Stimulated activated CD4-positive, alpha-beta T cell treated with anti-CD3 and anti-CD28 coated beads, Interleukin-15, amount 100 ng/mL, for 24 hours (primary cell): ENCODE measurements around the gene PTPN9.
"Not testable (repeated sequence)": the region's sequence is repeated elsewhere in the genome, so short reads cannot be mapped to it uniquely, and the experiment has no call there.

ENCODE experiments used
- DNase-seq: peaks from one replicate; pipeline ENCODE4 v3.0.0-alpha.2; 2020

Gene PTPN9

DNA sequence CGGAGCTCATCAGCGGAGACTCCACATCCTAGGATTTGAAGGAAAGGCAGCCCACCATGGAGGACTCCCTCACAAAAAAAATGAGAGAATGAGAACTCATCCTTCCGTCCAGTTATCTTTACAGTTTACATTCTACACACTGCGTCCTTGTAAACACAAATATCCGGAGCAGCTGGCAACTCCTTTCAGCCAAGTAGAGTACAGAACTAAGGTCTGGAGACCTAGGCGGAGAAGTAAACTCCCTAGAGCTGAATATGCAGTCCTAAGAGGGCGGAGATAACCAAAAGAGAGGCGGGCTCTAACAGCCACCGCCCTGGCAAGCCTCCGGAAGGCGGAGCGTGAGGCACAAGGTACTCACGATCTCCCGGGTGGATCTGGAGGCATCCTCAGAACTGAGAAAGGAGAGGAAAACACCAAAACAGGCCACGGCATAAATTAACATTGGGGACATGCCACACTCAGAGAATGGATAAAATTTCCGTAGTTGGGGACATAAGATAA, 126.7 kb downstream of the PTPN9 start:
- peak; percentile 87 for DNase-seq

DNA sequence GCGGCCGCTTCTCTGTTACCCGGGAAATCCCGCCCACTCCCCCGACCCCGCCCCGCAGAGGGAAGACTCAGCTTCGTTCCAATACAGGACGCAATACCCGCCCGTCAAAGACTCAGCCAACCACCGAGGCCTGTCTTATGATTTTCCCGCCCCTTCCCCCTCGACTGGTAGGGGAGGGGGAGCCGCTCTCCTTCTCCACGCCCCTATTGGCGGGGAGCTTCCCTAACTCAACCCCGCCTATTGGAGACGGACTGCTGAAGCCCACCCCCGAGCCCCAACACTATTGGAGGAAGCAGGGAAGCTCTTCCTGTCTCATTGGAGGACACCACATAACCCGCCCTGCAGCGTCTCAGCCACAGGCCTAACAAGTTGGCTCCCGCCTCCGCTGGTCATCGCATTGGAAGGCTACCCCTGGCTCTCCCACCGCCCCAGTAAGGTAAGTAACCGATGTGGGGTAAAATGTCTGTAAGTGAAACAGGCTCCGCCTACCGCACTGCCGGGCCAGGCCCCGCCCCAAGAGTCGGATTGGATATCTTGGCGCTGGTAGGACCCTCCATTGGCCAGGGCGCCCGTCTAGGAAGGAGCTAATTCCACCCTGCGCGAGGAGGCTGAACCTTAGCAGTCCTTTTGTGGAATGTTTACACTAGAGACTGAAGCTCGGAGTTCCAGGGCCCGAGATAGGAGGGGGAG, 127.3 kb downstream of the PTPN9 start, which contains the start of gene SIN3A:
Gene SIN3A (minus strand): TSS at position 17 of the 690 bp plus-strand sequence. CDS start 21,315 bp downstream, outside the sequence.
- DNase-seq = peak; percentile 100

DNA sequence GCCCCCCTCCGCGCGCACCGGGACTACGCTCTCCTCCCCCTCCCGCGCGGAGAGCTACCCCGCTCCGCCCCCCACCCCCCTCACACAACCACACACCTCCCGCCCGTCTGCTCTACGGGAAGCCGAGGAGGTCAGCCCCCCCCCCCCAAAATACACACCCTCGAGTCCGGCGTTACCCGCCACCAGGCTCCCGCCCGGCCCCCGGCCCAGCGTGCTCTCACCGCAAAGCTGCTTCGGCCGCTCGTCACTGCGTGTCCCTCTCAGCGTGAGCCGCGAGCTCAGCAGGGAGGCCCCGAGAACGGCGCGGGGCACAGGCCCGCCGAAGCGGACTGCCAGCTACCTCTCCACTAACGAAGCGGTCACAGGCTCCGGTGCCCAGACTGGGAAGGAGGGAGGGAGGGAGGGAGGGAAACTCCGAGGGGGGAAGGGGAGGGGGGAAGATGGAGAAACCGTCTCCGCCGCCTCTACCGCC, 127.9 kb downstream of the PTPN9 start:
- no peak for DNase-seq

DNA sequence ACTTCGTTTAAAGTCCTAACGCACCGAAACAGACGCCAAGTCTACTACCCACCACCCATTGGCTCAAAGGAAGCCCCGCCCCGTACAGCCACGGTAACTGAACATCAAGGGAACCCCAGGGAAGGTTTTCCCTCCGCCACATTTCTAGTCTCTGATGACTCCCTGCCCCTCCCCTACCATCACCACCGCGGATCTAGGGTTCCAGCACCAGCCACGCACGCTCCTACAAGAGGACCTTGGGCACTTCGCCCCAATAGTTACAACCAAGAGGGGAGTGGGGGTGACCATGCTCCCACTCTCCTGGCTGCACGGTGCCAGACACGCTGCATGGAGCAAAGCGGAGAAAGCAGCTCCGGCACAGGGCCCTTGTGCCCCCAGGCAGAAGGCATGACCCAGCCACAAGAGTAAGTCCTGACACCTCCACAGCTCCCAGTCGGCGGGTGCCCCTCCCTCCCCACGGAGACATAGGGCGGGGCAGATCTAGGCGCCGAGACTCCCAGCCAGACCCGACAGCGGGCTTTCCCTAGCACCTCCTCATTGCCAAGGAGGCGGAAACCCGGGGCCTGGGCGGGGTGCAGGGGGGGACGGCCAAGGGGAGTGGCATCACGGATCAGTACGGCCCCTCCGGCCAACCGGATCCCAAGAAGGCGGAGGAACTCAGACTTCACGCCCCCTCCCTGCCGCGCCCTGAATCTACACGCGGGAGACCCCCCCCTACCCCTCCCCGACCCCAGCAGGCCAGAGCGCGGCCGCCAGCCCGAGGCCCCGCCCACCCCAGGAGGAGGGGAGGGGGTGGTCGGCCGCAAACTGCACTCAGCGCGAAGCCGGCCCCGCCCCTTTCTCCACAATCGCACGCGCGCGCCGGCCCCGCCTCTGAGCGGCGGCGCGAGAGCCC, 128.6 kb downstream of the PTPN9 start:
- DNase-seq = peak; percentile 98

DNA sequence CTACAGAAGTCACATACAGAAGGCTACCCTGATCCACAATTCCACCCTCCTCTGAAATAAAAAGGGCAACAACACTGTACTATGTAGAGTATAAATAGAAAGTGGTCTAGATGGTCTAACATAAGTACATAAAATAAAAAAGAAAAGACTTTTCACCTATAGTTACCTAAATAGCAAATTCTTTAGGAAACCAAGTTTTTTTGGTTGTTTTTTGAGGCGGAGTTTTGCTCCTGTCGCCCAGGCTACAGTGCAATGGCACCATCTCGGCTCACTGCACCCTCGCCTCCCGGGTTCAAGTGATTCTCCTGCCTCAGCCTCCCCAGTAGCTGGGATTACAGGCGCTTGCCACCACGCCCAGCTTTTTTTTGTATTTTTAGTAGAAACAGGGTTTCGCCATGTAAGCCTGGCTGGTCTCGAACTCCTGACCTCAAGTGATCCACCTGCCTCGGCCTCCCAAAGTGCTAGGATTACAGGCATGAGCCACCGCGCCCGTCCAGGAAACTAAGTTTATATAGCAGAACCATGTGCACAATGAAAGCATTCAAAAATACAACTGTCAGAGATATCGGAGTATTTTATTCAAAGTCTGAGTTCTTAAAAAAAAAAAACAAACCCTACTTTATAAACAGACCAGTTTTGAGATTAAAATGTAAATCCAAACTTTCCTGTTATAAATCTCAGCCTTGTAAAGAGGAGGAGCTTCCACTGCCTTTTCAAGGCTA, 129.4 kb downstream of the PTPN9 start:
- DNase-seq = no peak

DNA sequence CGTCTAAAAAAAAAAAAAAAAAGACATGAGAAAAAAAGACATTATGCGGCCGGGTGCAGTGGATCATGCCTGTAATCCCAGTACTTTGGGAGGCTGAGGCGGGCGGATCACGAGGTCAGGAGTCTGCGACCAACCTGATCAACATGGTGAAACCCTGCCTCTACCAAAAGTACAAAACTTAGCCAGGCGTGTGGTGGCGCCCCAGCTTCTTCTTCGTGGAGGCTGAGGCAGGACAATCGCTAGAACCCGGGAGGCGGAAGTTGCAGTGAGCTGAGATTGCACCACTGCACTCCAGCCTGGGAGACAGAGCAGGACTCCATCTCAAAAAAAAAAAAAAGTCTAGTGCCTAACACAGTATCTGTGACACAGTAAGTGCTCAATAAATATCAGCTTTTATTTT, 130.9 kb downstream of the PTPN9 start:
- not testable (repeated sequence) for DNase-seq

DNA sequence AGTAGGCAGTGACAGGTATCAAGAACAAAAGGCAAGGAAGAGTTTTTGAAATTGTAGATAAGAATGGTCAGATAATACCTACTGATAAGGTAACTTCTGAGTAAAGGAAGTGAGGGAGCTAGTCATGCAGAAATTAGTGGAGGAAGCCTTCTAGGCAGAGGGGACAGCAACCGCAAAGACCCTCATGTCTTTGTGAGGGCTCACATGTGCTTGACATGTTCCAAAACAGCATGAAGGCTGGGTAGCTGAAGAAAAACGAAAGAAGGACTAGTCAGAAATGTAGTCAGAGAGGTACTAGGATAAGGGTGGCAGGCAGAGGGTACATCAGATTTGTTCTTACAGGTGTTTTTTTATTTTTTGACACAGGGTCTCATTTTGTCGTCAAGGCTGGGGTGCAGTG, 133.0 kb downstream of the PTPN9 start:
- peak; percentile 18 for DNase-seq

DNA sequence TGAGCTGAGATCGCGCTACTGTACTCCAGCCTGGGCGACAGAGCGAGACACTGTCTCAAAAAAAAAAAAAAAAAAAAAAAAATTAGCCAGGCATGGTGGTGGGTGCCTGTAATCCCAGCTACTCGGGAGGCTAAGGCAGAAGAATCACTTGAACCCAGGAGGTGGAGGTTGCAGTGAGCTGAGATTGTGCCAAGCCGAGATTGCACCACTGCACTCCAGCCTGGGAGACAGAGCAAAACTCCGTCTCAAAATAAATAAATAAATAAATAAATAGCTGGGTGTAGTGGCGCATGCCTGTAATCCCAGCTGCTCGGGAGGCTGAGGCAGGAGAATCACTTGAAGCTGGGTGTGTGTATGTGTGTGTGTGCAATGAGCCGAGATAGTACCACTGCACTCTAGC, 133.8 kb downstream of the PTPN9 start:
- DNase-seq = not testable (repeated sequence)

DNA sequence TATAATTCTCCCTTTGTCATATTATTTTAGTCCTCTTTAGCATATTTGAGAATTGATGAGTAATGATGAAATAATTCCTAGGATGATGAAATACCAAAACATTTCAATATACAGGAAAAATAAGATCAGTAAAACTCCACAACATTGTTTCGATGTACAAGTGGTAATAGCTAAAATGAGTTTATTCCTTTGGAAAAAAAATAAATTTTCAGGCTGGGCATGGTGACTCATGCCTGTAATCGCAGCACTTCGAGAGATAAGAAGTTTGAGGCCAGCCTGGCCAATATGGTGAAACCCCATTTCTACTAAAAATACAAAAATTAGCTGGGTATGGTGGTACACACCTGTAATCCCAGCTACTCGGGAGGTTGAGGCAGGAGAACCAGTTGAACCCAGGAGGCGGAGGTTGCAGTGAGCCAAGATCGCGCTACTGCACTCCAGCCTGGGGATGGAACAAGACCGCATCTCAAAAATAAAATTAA, 135.1 kb downstream of the PTPN9 start:
- DNase-seq = peak; percentile 12

DNA sequence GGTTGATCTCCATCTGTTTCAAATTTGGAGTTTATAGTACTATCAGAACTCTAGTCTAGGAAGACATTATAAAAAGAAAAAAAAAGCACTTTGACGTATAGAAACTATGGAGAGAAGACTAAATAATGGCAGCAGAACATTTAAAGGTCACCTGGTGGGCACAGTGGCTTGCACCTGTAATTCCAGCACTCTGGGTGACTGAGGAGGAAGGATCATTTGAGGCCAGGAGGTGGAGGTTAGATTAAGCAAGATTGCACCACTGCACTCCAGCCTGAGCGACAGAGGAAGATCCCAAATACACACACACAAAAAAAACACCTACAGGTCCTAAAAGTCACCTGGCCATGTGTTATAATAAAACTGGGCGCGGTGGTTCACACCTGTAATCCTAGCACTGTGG, 141.4 kb downstream of the PTPN9 start:
- DNase-seq = no peak

DNA sequence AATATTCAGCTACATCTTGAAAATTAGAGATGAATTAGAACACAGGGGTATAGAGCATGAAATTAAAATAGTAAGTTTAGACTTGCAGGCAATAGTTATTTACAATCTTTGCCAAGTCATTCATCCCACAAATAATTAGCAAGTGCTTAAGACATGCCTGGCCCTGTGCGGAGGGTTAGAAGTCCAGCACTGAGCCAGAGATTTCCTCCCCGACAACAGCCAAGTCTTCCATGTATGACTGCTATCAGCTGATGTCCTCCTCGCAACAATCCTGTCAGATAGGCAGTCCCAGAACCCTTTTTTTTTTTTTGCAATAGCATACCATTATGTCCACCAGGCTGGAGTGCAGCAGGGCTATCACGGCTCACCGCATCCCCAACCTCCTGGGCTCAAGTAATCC, 142.2 kb downstream of the PTPN9 start:
- DNase-seq = no peak

DNA sequence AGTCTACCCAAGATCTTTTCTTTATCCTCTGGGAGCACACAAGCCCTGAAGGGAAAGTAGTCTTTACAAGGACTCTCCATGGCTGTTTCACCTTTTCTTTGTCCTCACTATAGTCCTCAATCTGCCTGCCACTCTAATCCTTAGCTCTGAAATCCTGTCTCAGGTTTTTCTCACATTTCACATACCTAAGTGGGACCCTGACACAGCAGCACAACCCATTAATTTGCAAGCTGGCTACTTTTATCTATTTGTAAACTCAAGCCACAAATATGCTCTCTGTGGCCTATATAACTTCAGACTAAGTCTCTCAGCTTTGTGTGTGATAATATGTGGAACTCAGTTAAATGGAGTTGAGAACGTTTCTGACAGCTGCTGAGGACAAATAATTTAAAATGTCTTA, 147.4 kb downstream of the PTPN9 start:
- DNase-seq = no peak

DNA sequence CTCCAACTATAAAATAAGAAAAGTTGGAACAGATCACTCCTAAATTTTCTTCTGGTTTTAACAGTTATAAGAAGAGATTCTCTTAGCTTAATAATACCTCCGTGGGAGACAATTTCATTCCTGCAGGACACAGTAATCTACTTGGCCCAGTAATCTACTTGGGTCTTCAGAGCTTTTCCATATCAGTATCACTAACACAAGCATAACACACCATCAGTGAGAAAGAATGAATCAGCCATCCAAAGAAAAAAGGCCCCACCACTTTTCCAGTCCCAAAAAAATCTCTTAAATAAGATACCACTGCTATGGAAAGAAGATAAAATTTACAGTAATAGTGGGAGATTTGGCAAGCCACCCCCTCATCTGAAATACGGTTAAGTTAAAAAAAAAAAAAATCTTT, 147.8 kb downstream of the PTPN9 start:
- DNase-seq = no peak

DNA sequence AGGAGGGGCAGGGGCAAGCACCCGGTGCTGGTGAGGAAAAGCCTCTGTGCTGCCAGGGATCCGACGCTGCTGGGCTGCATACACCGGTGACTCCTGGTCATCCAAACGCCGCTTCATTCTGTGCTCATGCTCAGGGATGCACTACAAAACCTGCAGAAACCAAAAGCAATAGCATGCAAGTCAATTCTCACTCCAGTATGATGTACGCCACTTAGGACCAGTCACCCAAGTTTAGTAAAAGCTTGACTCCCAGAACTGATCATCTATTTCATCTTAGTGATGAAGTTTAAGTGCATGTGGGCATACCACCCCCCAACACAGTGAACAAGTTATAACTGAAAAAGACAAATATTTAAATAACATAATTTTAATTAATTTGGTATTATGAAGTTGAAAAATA, 148.9 kb downstream of the PTPN9 start:
- no peak for DNase-seq

DNA sequence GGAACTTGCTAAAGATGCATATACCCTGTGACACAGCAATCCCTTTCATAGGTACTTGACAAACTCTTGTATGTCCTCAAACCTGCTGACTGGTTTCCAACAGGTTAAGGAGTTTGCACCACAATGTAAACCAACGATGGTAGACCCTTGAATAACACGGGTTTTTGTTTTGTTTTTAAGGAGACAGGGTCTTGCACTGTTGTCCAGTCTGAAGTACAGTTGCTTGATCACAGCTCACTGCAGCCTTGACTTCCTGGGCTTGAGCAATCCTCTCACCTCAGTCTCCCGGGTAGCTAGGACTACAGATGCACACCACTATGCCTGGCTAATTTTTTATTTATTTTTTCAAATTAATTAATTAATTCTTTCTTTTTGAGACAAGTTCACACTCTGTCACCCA, 151.0 kb downstream of the PTPN9 start:
- no peak for DNase-seq

DNA sequence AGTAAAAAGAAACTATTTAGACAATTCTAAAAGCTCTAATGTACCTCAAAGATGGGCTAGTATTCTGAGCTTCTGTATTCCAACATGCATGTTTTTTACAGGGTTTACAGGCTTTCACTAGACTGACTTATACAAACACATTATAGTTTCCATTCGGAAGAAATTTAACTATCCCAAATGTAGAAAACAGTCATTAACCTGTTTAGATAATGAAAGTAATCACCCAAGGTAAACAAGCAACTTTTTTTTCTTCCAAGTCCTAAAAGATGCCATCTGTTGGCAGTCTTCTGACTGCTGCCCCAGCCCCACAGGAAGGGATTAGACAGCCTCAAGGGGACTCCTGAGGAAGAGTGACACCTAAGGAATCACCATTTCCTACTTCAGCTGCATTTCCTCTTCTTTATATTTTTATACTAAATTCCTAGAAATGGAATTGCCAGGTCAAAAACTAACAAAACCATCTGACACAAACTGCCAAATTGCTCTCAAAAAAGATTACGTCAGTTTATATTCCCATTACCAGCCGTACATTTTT, 153.1 kb downstream of the PTPN9 start:
- DNase-seq = no peak

DNA sequence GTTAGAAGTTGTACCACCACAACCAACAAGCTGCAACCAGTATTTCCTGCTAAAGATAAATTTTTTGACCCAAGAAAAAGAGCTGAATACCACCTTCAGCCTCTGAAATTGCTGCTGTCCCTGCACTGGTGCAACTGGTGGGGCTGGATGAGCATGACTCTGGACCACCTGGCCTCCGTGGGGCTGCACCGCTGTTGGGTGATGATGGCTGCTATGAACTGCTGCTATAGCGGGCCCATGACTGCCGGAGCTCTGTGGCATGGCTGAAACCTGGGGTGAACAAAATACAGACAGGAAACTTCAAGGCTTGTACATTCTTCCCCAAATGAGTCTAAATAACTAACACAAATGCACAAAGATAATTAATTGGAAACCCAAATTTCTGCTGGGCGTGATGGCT, 156.6 kb downstream of the PTPN9 start:
- no peak for DNase-seq

DNA sequence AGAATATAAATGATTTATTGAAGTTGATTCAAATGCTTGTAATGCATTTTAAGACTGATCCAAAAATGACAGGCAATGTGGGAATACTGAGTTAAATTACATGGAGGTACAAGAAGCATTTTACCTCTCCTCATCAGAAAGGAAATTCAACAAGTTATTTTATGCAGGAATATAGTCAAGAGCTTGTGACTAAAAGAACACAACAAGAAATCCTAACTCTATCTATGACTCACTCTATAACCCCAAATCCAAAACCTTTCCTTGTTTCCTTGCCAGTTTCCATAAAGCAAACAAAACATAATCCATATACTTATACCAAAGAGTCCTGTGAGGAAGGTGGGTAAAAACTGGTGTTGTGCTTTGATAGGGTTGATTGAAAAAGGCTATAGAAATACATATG, 158.4 kb downstream of the PTPN9 start:
- no peak for DNase-seq

DNA sequence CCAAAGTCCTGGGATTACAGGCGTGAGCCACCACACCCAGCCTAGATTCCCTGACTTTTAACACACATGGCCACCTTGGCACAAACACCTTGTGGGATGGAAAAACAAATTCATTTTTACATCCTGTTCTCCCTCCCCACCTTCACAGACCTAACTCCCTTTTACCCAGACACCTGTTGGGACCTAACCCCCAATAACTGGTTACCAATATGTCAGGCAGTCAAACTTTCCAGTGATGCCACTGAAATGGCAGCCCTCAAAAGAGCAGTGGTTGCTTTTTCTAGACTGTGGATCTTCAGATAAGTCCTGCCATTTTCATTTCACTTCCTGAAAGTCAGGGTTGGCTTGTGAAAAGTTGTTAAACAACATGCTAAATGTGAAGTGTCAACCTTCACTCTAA, 162.5 kb downstream of the PTPN9 start:
- DNase-seq = no peak
